Body of pancreas (tissue), 4 donors: ENCODE data around the gene UBAC1. TPM values are rescaled to one million over a fixed set of nuclear protein-coding genes. Genes with fewer than 3 reads are reported as not detected.

Source experiments
- ATAC-seq: fragments of 150-250 bp; one replicate; pipeline ENCODE4 v1.9.1; 2016
- DNase-seq, 4 donors: peaks; one replicate each; pipeline ENCODE4 v3.0.0-alpha.2; 2019
- H3K27ac ChIP-seq, 4 donors: fragments of 200-600 bp; sonication (generic); 1 replicate in 3 of 4; 2 replicates in 1 of 4; pipeline versions ENCODE4 v1.5.1 to v1.6.1; 2016 to 2019; ENCODE audit warnings: mild to moderate bottlenecking in 1 of 4, mixed read lengths in 1 of 4, moderate library complexity in 1 of 4
- H3K27me3 ChIP-seq, 2 donors: fragments of 200-600 bp; sonication (generic); one replicate each; pipeline ENCODE4 v1.6.0; 2016; ENCODE audit warnings: mild to moderate bottlenecking in 1 of 2
- H3K36me3 ChIP-seq, 2 donors: fragments of 200-600 bp; sonication (generic); replicated peaks in 1 of 2; 2 replicates each; pipeline ENCODE4 v1.5.1; 2016; ENCODE audit warnings: low read depth in 2 of 2; ENCODE audit not compliant: insufficient read depth in 1 of 2
- H3K4me1 ChIP-seq: fragments of 200-600 bp; sonication (generic); one replicate; pipeline ENCODE4 v1.6.0; 2016
- H3K4me3 ChIP-seq, 2 donors: fragments of 200-600 bp; sonication (generic); 1 replicate in 1 of 2; 2 replicates in 1 of 2; pipeline ENCODE4 v1.5.1; 2016 to 2019
- H3K9me3 ChIP-seq, 3 donors: fragments of 200-600 bp; sonication (generic); 1 replicate in 2 of 3; 2 replicates in 1 of 3; pipeline ENCODE4 v1.5.1; 2016
- POLR2A ChIP-seq, 3 donors: fragments of 450-650 bp; IDR thresholded peaks; one replicate each; pipeline ENCODE4 v1.6.1; 2016; ENCODE audit warnings: antibody characterized with exemption in 3 of 3, mild to moderate bottlenecking in 2 of 3
- WGBS, 2 donors: methylation state at CpG; one replicate each; pipeline ENCODE4 v1.1.5; 2017; 5-methylcytosine and 5-hydroxymethylcytosine counted together
- intact Hi-C: fragments of 100-400 bp; cut with DNase I; formaldehyde crosslinking; loops from one replicate; pipeline ENCODE4 v1.15.1; 2023
- total RNA-seq, 2 donors: library from RNA; depleted of rRNA; stranded (reverse); fragments of >200 nt; gene quantifications; one replicate each; pipeline ENCODE4 v1.1.0, GENCODE V29; 2016
- TF ChIP-seq, protein P1 (sequence below), 7 experiments: fragments of 450-650 bp in 4 of 7; fragments of 200-600 bp in 3 of 7; sonication (generic) in 3 of 7; IDR thresholded peaks; one replicate each; pipeline ENCODE4 v1.5.1; 2016 to 2019; ENCODE audit warnings: antibody characterized with exemption in 7 of 7

The UBAC1 gene
- total RNA-seq, 2 donors from 2014 or later: 17.4 to 25.4 TPM

DNA sequence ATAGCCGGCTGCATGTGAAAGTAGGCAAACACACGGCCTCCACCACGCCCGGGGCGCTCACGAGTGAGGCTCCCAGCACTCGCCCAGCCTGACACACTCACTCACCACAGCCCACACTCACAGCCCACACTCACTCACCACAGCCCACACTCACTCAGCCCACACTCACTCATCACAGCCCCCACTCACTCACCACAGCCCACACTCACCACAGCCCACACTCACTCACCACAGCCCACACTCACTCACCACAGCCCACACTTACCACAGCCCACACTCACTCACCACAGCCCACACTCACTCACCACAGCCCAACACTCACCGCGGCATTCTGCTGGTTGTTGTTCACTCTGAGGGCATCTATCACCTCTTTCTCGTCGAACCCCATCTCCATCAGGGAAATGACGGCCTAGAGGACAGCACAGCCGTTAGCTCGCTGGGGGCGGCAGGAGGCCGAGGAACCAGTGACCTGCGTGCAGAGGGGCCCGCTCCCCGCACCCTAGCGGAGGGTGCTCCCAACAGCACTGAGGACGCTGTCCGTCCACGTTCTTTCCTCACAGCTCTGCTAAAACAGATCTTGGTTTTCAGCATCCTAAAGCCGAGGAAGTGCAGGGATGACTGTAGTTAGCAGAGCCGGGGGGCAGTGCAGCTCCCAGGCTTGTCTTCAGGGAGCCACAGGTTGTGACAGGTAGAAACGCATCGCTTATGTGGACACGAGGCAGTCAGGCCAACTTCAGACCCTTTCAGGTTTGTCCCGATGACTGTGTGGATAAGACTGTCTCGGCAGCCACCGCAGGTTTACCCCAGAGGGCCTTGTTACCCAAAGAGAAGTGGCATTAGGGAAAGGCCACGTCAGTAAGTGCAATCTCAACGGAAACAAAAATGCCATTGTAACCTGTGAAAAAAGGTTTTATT lies 21.6 kb downstream of the UBAC1 start:
- Histone ChIP-seq H3K4me3 (no peak overlapping the region), H3K36me3 (peaks cover 0 to 19% of the 10 kb centered on the region in 2 donors), H3K27me3 (no peaks in the 10 kb centered on the region), H3K4me1 (no peaks in the 10 kb centered on the region), H3K27ac (no peak overlapping the region), H3K9me3 (peaks cover 0 to 6% (median 0%) of the 10 kb centered on the region in 3 donors)
- ATAC-seq: no peak
- DNase-seq: no peak
- intact Hi-C loops: no loop called here
- TF ChIP-seq, protein P1, sequence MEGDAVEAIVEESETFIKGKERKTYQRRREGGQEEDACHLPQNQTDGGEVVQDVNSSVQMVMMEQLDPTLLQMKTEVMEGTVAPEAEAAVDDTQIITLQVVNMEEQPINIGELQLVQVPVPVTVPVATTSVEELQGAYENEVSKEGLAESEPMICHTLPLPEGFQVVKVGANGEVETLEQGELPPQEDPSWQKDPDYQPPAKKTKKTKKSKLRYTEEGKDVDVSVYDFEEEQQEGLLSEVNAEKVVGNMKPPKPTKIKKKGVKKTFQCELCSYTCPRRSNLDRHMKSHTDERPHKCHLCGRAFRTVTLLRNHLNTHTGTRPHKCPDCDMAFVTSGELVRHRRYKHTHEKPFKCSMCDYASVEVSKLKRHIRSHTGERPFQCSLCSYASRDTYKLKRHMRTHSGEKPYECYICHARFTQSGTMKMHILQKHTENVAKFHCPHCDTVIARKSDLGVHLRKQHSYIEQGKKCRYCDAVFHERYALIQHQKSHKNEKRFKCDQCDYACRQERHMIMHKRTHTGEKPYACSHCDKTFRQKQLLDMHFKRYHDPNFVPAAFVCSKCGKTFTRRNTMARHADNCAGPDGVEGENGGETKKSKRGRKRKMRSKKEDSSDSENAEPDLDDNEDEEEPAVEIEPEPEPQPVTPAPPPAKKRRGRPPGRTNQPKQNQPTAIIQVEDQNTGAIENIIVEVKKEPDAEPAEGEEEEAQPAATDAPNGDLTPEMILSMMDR (IDR thresholded peaks at IDR 0.05): no peak
- TF ChIP-seq POLR2A (IDR thresholded peaks at IDR 0.05): no peak
- WGBS, 2 donors: 89 to 93% methylated on average over 33 of the region's 33 CpGs

DNA sequence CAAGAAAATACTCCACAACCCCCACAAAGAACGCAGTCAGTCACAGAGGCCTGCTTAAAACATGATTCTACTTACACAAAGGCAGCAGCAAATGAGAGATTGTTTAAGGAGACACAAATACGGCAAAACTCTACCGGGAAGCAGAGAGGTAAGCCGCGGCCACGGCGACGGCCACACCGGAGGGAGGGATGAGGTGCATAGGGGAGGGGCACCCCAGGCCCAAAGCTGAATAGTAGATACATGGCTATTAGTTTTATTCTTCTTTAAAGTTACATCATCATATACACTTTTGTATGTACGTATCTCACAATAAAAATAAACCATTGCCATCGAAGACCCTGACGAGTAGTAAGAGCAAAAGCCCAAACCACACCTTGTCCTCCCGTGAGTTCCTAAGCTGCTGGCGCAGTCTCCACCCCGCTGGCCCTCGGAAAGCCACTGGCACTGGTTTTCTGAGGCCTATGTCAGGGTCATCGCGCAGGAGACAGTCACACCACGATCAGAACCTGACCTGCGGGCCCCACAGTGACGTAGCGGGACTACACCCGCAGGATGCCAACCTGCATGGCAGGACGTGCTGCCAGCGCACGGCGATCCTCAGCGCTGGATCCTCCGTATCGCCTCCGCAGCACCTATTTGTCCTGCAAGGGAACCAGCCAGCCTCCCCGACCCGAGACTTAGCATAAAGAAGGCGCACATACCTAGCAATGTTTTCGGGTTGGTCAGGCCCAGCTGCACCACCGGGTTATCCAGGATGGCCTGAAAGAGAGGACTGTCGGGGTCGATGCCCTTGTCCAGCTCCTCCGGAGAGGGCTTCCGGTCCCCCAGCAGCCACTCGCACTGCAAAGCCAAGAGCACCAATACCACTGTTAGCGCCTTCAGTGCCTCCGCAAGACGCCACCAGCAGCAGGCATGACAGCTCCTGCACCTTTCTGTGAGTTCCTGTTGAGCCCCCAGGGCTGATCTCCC lies 23.4 kb downstream of the UBAC1 start:
- ATAC-seq (no peak), DNase-seq (no peak)
- Histone ChIP-seq H3K36me3 (peaks cover 0 to 13% of the 10 kb centered on the region in 2 donors), H3K4me1 (no peaks in the 10 kb centered on the region), H3K9me3 (peaks cover 0 to 6% (median 0%) of the 10 kb centered on the region in 3 donors), H3K27ac (no peak overlapping the region), H3K27me3 (no peaks in the 10 kb centered on the region), H3K4me3 (no peak overlapping the region)
- intact Hi-C loops: no loop called here
- no peak for TF ChIP-seq POLR2A (IDR thresholded peaks at IDR 0.05)
- TF ChIP-seq, protein P1 (IDR thresholded peaks at IDR 0.05): no peak
- whole genome bisulfite sequencing, 2 donors: 95% methylated on average over 40 to 42 of the region's 44 CpGs

DNA sequence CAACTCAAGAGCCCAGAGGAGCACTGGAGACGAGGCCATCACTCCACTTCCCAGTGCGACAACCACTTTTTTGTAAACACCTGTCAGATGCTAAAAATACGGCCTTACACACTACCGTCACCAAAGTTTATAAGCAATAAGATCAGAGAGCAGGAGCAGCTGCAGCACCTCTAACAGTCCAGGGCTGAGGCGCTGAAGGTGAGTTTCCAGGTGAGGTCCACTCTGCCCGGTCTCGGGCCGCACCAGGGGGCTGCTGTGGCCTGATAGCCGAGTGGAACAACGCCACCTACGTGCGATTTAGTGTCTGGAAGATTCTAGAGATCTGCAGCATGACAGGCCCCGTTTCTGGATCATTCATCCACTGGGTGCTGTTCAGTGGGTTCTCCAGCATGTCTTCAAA lies 28.1 kb downstream of the UBAC1 start:
- peaks cover 3 to 8% of the 10 kb centered on the region in 2 donors for H3K36me3 ChIP-seq

DNA sequence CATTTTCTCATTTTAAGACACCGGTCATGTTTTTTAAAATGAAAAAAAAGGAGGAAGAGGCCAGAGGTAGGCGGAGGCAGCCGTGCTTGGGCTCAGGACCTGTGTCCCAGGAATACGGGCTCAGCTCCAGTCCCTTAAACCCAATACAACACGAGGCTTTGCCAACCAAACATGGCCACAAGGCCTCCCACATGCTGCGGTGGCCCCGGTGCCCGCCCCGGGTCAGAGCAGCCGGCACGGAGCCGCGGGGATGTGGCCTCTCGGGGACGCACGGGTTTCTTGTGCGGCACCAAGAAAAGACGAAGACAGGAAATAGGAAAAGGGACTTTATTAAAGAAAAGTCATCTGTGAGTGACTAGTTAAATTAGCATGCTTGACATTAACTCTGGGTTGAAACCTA lies 28.5 kb downstream of the UBAC1 start:
- WGBS, 2 donors: 94% methylated on average over 18 of the region's 18 CpGs
- no peak for DNase-seq
- H3K36me3 ChIP-seq: peaks cover 3 to 4% of the 10 kb centered on the region in 2 donors

More for the DNA sequence above, 28.1 kb downstream of the UBAC1 start:
- H3K4me3 ChIP-seq: no peak overlapping the region
- no peaks in the 10 kb centered on the region for H3K27me3 ChIP-seq
- peaks cover 0 to 6% (median 0%) of the 10 kb centered on the region in 3 donors for H3K9me3 ChIP-seq
- TF ChIP-seq, protein P1 (IDR thresholded peaks at IDR 0.05): no peak
- TF ChIP-seq POLR2A (IDR thresholded peaks at IDR 0.05): no peak
- H3K27ac ChIP-seq: no peak overlapping the region
- no peaks in the 10 kb centered on the region for H3K4me1 ChIP-seq
- DNase-seq (no peak), ATAC-seq (no peak)
- intact Hi-C loops: no loop called here
- 92 to 97% methylated on average over 3 to 13 of the region's 13 CpGs for WGBS, 2 donors

More for the DNA sequence above, 28.5 kb downstream of the UBAC1 start:
- H3K4me1 ChIP-seq: no peaks in the 10 kb centered on the region
- ATAC-seq: no peak
- H3K4me3 ChIP-seq: no peak overlapping the region
- intact Hi-C loops: no loop called here
- TF ChIP-seq POLR2A (IDR thresholded peaks at IDR 0.05): no peak
- TF ChIP-seq, protein P1 (IDR thresholded peaks at IDR 0.05): no peak
- no peaks in the 10 kb centered on the region for H3K27me3 ChIP-seq
- H3K9me3 ChIP-seq: peaks cover 0 to 6% (median 0%) of the 10 kb centered on the region in 3 donors
- H3K27ac ChIP-seq: no peak overlapping the region
